ENCODE measurements around the gene CAMK2D.

CAMK2D gene

DNA sequence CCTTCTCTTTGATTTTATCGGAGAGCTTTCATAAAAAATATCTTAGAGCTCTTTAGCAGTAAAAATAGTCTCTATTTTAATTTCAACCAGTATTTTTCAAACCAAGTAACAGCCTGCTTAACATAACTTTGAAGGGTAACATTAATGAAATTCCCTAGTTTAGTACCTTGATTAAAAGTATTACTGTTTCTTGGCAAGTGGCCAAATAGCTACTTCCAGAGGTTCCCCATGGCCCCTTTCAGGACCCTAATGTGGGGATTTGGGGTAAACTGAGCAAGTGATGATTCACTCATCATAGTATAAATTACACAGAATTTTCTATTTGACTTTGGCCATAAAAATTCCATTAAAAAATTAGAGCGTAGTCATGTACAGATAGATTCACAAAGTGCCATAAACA is 211.0 kb downstream of the CAMK2D start:
- Histone ChIP-seq H2AK5ac (ENCODE audit: low read depth, low read length) (no peak overlapping the region), H3K4ac (ENCODE audit: low read length) (no peak overlapping the region), H3K4me1 (ENCODE audit: control insufficient read depth in 2 of 2, insufficient read depth in 1 of 2, low read depth in 1 of 2, low read length in 2 of 2) (no peaks in the 10 kb centered on the region), H3K9me3 (replicated peaks in 1 of 2; ENCODE audit: control insufficient read depth in 2 of 2, insufficient read depth in 1 of 2, low read depth in 1 of 2, low read length in 2 of 2) (no peaks in the 10 kb centered on the region), H2BK5ac (ENCODE audit: low read length) (no peak overlapping the region), H2AFZ (ENCODE audit: low read length) (no peak overlapping the region), H4K8ac (ENCODE audit: low read depth, low read length) (no peak overlapping the region), H3K14ac (ENCODE audit: low read length) (no peak overlapping the region), H3K27me3 (ENCODE audit: control insufficient read depth in 3 of 3, insufficient read depth in 3 of 3, low read depth in 1 of 3, low read length in 3 of 3) (no peaks in the 10 kb centered on the region), H3K9ac (ENCODE audit: low read depth, low read length, poor library complexity) (no peak overlapping the region), H3K4me3 (ENCODE audit: low read length in 2 of 2) (no peak overlapping the region), H4K91ac (ENCODE audit: low read depth, low read length, poor library complexity) (no peak overlapping the region), H2BK120ac (ENCODE audit: low read depth, low read length) (no peak overlapping the region), H2BK15ac (ENCODE audit: low read length) (no peak overlapping the region), H3K79me1 (ENCODE audit: low read depth, low read length) (no peaks in the 10 kb centered on the region), H3K23ac (ENCODE audit: low read depth, low read length, poor library complexity) (no peak overlapping the region), H2BK12ac (ENCODE audit: low read length) (no peak overlapping the region), H3K27ac (replicated peaks; ENCODE audit: low read length) (no peak overlapping the region), H3K4me2 (ENCODE audit: insufficient read depth, low read length, poor library complexity, severe bottlenecking) (no peak overlapping the region), H3K18ac (ENCODE audit: low read length) (no peak overlapping the region), H3K36me3 (replicated peaks in 1 of 2; ENCODE audit: control insufficient read depth in 2 of 2, insufficient read depth in 2 of 2, low read length in 2 of 2) (no peaks in the 10 kb centered on the region)
- DNase-seq (ENCODE audit: low spot score) = no peak
- WGBS, 2 donors (ENCODE audit: extremely low coverage in 2 of 2, insufficient read length in 2 of 2, insufficient replicate concordance in 1 of 2) = no CpG with 5 or more reads among the region's 2 CpGs

- Histone ChIP-seq H2AFZ (ENCODE audit: low read length) (no peak overlapping the region), H3K9me3 (replicated peaks in 1 of 2; ENCODE audit: control insufficient read depth in 2 of 2, insufficient read depth in 1 of 2, low read depth in 1 of 2, low read length in 2 of 2) (no peaks in the 10 kb centered on the region), H2BK12ac (ENCODE audit: low read length) (no peak overlapping the region), H2BK120ac (ENCODE audit: low read depth, low read length) (no peak overlapping the region), H3K23ac (ENCODE audit: low read depth, low read length, poor library complexity) (no peak overlapping the region), H4K91ac (ENCODE audit: low read depth, low read length, poor library complexity) (no peak overlapping the region), H2BK15ac (ENCODE audit: low read length) (no peak overlapping the region), H3K27ac (replicated peaks; ENCODE audit: low read length) (no peak overlapping the region), H3K4me1 (ENCODE audit: control insufficient read depth in 2 of 2, insufficient read depth in 1 of 2, low read depth in 1 of 2, low read length in 2 of 2) (no peaks in the 10 kb centered on the region), H3K4me2 (ENCODE audit: insufficient read depth, low read length, poor library complexity, severe bottlenecking) (no peak overlapping the region), H3K4me3 (ENCODE audit: low read length in 2 of 2) (no peak overlapping the region), H2BK5ac (ENCODE audit: low read length) (no peak overlapping the region), H4K8ac (ENCODE audit: low read depth, low read length) (no peak overlapping the region), H3K79me1 (ENCODE audit: low read depth, low read length) (no peaks in the 10 kb centered on the region), H3K9ac (ENCODE audit: low read depth, low read length, poor library complexity) (no peak overlapping the region), H3K18ac (ENCODE audit: low read length) (no peak overlapping the region), H3K14ac (ENCODE audit: low read length) (no peak overlapping the region), H3K27me3 (ENCODE audit: control insufficient read depth in 3 of 3, insufficient read depth in 3 of 3, low read depth in 1 of 3, low read length in 3 of 3) (no peaks in the 10 kb centered on the region), H3K36me3 (replicated peaks in 1 of 2; ENCODE audit: control insufficient read depth in 2 of 2, insufficient read depth in 2 of 2, low read length in 2 of 2) (no peaks in the 10 kb centered on the region), H2AK5ac (ENCODE audit: low read depth, low read length) (no peak overlapping the region), H3K4ac (ENCODE audit: low read length) (no peak overlapping the region)
- no CpG with 5 or more reads among the region's 1 CpG for WGBS, 2 donors (ENCODE audit: extremely low coverage in 2 of 2, insufficient read length in 2 of 2, insufficient replicate concordance in 1 of 2)
- DNase-seq (ENCODE audit: low spot score) = no peak
These were observed 213.2 kb downstream of the CAMK2D start for GRCh38 chr4:113548303-113548702.

GRCh38 chr4:113547487-113548042 is 214.0 kb downstream of the CAMK2D start:
- Histone ChIP-seq H3K27me3 (ENCODE audit: control insufficient read depth in 3 of 3, insufficient read depth in 3 of 3, low read depth in 1 of 3, low read length in 3 of 3) (no peaks in the 10 kb centered on the region), H2BK120ac (ENCODE audit: low read depth, low read length) (no peak overlapping the region), H3K4me3 (ENCODE audit: low read length in 2 of 2) (no peak overlapping the region), H3K18ac (ENCODE audit: low read length) (no peak overlapping the region), H3K4ac (ENCODE audit: low read length) (no peak overlapping the region), H3K36me3 (replicated peaks in 1 of 2; ENCODE audit: control insufficient read depth in 2 of 2, insufficient read depth in 2 of 2, low read length in 2 of 2) (no peaks in the 10 kb centered on the region), H3K9me3 (replicated peaks in 1 of 2; ENCODE audit: control insufficient read depth in 2 of 2, insufficient read depth in 1 of 2, low read depth in 1 of 2, low read length in 2 of 2) (no peaks in the 10 kb centered on the region), H3K4me2 (ENCODE audit: insufficient read depth, low read length, poor library complexity, severe bottlenecking) (no peak overlapping the region), H4K91ac (ENCODE audit: low read depth, low read length, poor library complexity) (no peak overlapping the region), H3K79me1 (ENCODE audit: low read depth, low read length) (no peaks in the 10 kb centered on the region), H2BK5ac (ENCODE audit: low read length) (no peak overlapping the region), H3K27ac (replicated peaks; ENCODE audit: low read length) (no peak overlapping the region), H2BK12ac (ENCODE audit: low read length) (no peak overlapping the region), H3K23ac (ENCODE audit: low read depth, low read length, poor library complexity) (no peak overlapping the region), H2AFZ (ENCODE audit: low read length) (no peak overlapping the region), H3K9ac (ENCODE audit: low read depth, low read length, poor library complexity) (no peak overlapping the region), H3K14ac (ENCODE audit: low read length) (no peak overlapping the region), H3K4me1 (ENCODE audit: control insufficient read depth in 2 of 2, insufficient read depth in 1 of 2, low read depth in 1 of 2, low read length in 2 of 2) (no peaks in the 10 kb centered on the region), H2BK15ac (ENCODE audit: low read length) (no peak overlapping the region), H2AK5ac (ENCODE audit: low read depth, low read length) (no peak overlapping the region), H4K8ac (ENCODE audit: low read depth, low read length) (no peak overlapping the region)
- WGBS, 2 donors (ENCODE audit: extremely low coverage in 2 of 2, insufficient read length in 2 of 2, insufficient replicate concordance in 1 of 2) = no CpG with 5 or more reads among the region's 5 CpGs
- peak; percentile 82 for DNase-seq (ENCODE audit: low spot score)

GRCh38 chr4:113541933-113542332 is 219.6 kb downstream of the CAMK2D start:
- no peak overlapping the region for H2BK5ac ChIP-seq (ENCODE audit: low read length)
- H4K8ac ChIP-seq (ENCODE audit: low read depth, low read length) = no peak overlapping the region
- H3K4me2 ChIP-seq (ENCODE audit: insufficient read depth, low read length, poor library complexity, severe bottlenecking) = no peak overlapping the region
- H3K4ac ChIP-seq (ENCODE audit: low read length) = no peak overlapping the region
- H3K36me3 ChIP-seq (replicated peaks in 1 of 2; ENCODE audit: control insufficient read depth in 2 of 2, insufficient read depth in 2 of 2, low read length in 2 of 2) = no peaks in the 10 kb centered on the region
- H3K79me1 ChIP-seq (ENCODE audit: low read depth, low read length) = no peaks in the 10 kb centered on the region
- no peak overlapping the region for H3K9ac ChIP-seq (ENCODE audit: low read depth, low read length, poor library complexity)
- no peak overlapping the region for H3K4me3 ChIP-seq (ENCODE audit: low read length in 2 of 2)
- no peak overlapping the region for H3K14ac ChIP-seq (ENCODE audit: low read length)
- H2BK12ac ChIP-seq (ENCODE audit: low read length) = no peak overlapping the region
- H2AFZ ChIP-seq (ENCODE audit: low read length) = no peak overlapping the region
- no peak overlapping the region for H2BK15ac ChIP-seq (ENCODE audit: low read length)
- H3K4me1 ChIP-seq (ENCODE audit: control insufficient read depth in 2 of 2, insufficient read depth in 1 of 2, low read depth in 1 of 2, low read length in 2 of 2) = no peaks in the 10 kb centered on the region
- H3K23ac ChIP-seq (ENCODE audit: low read depth, low read length, poor library complexity) = no peak overlapping the region
- no peak overlapping the region for H2BK120ac ChIP-seq (ENCODE audit: low read depth, low read length)
- no peak for DNase-seq (ENCODE audit: low spot score)
- no peaks in the 10 kb centered on the region for H3K9me3 ChIP-seq (replicated peaks in 1 of 2; ENCODE audit: control insufficient read depth in 2 of 2, insufficient read depth in 1 of 2, low read depth in 1 of 2, low read length in 2 of 2)
- no peak overlapping the region for H4K91ac ChIP-seq (ENCODE audit: low read depth, low read length, poor library complexity)
- H3K27me3 ChIP-seq (ENCODE audit: control insufficient read depth in 3 of 3, insufficient read depth in 3 of 3, low read depth in 1 of 3, low read length in 3 of 3) = no peaks in the 10 kb centered on the region
- no peak overlapping the region for H2AK5ac ChIP-seq (ENCODE audit: low read depth, low read length)
- no peak overlapping the region for H3K27ac ChIP-seq (replicated peaks; ENCODE audit: low read length)
- no peak overlapping the region for H3K18ac ChIP-seq (ENCODE audit: low read length)
